Stimulated activated CD4-positive, alpha-beta T cell treated with anti-CD3 and anti-CD28 coated beads, Interleukin-2, amount 100 ng/mL, for 48 hours (primary cell): ENCODE measurements around the gene PPP1R12C.
"Not testable (repeated sequence)": the region's sequence is repeated elsewhere in the genome, so short reads cannot be mapped to it uniquely, and the experiment has no call there.

ENCODE experiments used
- DNase-seq, 2 donors: peaks; one replicate each; pipeline ENCODE4 v3.0.0-alpha.2; 2020

The PPP1R12C gene

GRCh38 chr19:55109527-55110291 is 7.7 kb downstream of the PPP1R12C start:
- DNase-seq, result no peak

- DNase-seq, result not testable (repeated sequence)
Observed at GRCh38 chr19:55107252-55107651, 10.2 kb downstream of the PPP1R12C start.

- DNase-seq, result no peak
Observed at GRCh38 chr19:55106591-55106990, 10.8 kb downstream of the PPP1R12C start.

- no peak for DNase-seq
Observed at GRCh38 chr19:55105237-55105636, 12.2 kb downstream of the PPP1R12C start.

- DNase-seq, result no peak
Observed at GRCh38 chr19:55103190-55103589, 14.2 kb downstream of the PPP1R12C start.

- no peak for DNase-seq
Observed at GRCh38 chr19:55101261-55101660, 16.2 kb downstream of the PPP1R12C start.

- no peak for DNase-seq
Observed at GRCh38 chr19:55099557-55100506, 17.6 kb downstream of the PPP1R12C start.

- DNase-seq, result no peak
Observed at GRCh38 chr19:55098716-55099556, 18.5 kb downstream of the PPP1R12C start.

- no peak for DNase-seq
Observed at GRCh38 chr19:55097864-55098715, 19.3 kb downstream of the PPP1R12C start.

- no peak for DNase-seq
Observed at GRCh38 chr19:55096061-55096701, 21.3 kb downstream of the PPP1R12C start.

- no peak for DNase-seq
Observed at GRCh38 chr19:55095260-55096060, 22.0 kb downstream of the PPP1R12C start.

GRCh38 chr19:55094456-55095259 is 22.8 kb downstream of the PPP1R12C start:
- no peak for DNase-seq

- DNase-seq, result no peak
Observed at GRCh38 chr19:55092423-55093318, 24.8 kb downstream of the PPP1R12C start.

- no peak for DNase-seq
Observed at GRCh38 chr19:55091955-55092354, 25.5 kb downstream of the PPP1R12C start.

GRCh38 chr19:55091126-55091910 is 26.1 kb downstream of the PPP1R12C start:
- DNase-seq, result no peak

- no peak for DNase-seq
Observed at GRCh38 chr19:55090564-55090963, 26.9 kb downstream of the PPP1R12C start.

- DNase-seq, result no peak
Observed at GRCh38 chr19:55089342-55089944, 28.0 kb downstream of the PPP1R12C start.
